GM12874 (cell line): Measurements from ENCODE around the gene MTMR11.

Experiments
- TF ChIP-seq, protein P1 (sequence below): IDR thresholded peaks from 2 replicates; pipeline ENCODE4 v1.5.1; 2011; ENCODE audit warnings: low read depth, mild to moderate bottlenecking, control low read depth, low read length, moderate library complexity; ENCODE audit not compliant: insufficient read depth

Gene MTMR11

DNA sequence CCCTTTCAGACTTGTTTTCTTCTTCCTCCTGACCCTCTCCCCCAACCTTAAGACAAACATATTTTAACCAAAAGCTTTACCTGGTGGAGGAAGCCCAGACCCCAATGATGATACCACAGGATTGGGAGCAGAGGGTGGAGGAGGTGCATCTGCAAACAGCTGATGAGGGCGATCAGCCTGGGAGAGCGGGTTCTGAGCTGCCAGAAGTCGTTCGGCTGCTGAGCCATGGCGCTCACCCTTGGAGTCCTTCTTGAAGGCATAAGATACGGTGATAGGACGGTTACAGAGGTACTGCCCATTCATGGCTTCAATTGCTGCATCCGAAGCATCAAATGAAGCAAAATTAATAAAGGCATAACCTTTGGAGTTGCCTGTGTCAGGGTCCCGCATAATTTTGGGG is 10.4 kb downstream of the MTMR11 start:
- TF ChIP-seq, protein P1, sequence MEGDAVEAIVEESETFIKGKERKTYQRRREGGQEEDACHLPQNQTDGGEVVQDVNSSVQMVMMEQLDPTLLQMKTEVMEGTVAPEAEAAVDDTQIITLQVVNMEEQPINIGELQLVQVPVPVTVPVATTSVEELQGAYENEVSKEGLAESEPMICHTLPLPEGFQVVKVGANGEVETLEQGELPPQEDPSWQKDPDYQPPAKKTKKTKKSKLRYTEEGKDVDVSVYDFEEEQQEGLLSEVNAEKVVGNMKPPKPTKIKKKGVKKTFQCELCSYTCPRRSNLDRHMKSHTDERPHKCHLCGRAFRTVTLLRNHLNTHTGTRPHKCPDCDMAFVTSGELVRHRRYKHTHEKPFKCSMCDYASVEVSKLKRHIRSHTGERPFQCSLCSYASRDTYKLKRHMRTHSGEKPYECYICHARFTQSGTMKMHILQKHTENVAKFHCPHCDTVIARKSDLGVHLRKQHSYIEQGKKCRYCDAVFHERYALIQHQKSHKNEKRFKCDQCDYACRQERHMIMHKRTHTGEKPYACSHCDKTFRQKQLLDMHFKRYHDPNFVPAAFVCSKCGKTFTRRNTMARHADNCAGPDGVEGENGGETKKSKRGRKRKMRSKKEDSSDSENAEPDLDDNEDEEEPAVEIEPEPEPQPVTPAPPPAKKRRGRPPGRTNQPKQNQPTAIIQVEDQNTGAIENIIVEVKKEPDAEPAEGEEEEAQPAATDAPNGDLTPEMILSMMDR: no peak

GRCh38 chr1:149925751-149926150 is 10.9 kb downstream of the MTMR11 start:
- TF ChIP-seq, protein P1: no peak

- TF ChIP-seq, protein P1: no peak
Measured at GRCh38 chr1:149925345-149925744, 11.3 kb downstream of the MTMR11 start.

- TF ChIP-seq, protein P1: no peak
Measured at GRCh38 chr1:149923626-149924025, 13.1 kb downstream of the MTMR11 start.

DNA sequence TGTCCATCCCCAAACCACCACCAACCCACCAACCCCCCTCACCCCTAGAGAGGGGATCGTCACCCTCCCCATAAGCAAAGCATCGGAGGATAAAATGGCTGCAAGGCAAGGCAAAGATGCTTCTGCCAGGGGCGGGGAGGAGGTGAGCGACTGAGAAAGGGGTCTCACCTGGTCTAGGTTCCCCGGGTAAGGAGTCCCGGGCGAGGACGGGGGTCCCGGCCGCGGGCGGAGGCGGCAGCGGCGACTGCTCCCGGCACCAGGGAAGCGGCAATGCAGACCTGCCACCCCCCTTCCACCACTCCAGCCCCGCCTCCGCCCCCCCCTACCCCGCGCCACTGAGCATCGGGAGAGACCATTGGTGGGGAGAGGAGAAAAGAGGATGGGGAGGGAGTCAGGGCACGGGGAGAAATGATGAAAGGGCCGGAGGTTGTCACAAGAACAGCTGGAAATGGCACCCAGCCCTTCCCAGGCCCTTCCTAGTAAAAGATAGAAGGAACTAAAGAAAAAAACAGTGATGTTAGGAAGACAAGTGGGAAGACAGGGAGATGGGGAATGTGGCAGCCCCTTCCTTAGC is 19.0 kb downstream of the MTMR11 start, which contains the start of gene SV2A:
Gene SV2A, minus strand, starts transcription at position 274 of the 574 bp plus-strand sequence. CDS start 4,004 bp downstream, outside the sequence.
- TF ChIP-seq, protein P1: no peak

- TF ChIP-seq, protein P1: no peak
Measured at GRCh38 chr1:149916898-149917252, 19.8 kb downstream of the MTMR11 start.

DNA sequence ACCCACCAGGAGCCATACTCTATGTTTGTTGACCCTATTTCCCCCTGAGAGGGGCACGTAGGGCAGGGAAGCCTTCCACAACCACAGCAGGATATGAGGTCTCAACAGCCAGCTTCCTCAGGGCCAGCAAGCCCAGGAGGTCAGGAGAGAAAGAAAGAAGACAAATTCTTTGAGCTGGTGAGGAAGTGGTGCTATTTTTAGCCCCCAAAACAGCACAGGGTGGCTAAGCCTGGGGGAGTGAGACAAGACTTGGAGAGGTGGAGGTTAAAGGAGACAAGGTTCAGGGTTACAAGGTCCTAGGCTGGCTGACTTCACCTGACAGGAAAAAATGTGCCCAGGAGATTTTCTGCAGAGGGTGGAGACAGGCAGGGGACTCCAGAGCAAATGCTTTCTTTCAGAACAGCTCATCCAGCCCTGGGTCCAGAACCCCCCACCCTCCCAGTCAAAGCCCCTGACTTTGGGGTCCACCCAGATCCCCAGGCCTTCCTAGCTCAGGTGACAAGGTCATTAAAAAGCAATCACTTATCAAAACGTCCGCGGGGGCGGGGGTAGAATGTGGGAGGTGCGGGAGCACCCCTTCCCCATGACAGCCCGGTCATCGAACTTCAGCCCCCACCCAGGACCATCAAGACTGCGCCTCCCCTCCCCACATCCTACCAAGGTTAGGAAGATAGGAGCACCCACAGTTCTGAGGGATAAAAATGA is 20.3 kb downstream of the MTMR11 start:
- TF ChIP-seq, protein P1: no peak
